Measurements from ENCODE around the gene CCDC68.

The CCDC68 gene

DNA sequence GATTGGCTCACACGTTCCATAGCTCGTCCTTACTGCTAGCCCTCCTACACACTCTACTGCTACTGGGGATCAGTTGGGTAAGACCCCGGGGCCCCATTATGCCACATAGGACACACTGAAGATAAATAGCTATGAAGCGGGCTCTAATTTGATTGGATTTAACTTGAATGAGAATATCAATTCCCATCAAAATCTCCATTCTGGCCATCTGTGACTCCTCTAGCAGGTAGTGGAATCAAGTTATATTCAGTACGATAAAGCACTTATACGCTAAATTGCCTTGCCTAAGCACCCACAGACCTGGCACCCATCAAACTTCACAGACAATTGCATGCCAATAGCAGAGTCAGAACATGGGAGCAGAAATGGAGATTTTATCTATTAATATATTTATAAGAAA is 39.8 kb downstream of the CCDC68 start:
- no peak overlapping the region for H3K27ac ChIP-seq
- TF ChIP-seq, protein P1, sequence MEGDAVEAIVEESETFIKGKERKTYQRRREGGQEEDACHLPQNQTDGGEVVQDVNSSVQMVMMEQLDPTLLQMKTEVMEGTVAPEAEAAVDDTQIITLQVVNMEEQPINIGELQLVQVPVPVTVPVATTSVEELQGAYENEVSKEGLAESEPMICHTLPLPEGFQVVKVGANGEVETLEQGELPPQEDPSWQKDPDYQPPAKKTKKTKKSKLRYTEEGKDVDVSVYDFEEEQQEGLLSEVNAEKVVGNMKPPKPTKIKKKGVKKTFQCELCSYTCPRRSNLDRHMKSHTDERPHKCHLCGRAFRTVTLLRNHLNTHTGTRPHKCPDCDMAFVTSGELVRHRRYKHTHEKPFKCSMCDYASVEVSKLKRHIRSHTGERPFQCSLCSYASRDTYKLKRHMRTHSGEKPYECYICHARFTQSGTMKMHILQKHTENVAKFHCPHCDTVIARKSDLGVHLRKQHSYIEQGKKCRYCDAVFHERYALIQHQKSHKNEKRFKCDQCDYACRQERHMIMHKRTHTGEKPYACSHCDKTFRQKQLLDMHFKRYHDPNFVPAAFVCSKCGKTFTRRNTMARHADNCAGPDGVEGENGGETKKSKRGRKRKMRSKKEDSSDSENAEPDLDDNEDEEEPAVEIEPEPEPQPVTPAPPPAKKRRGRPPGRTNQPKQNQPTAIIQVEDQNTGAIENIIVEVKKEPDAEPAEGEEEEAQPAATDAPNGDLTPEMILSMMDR (conservative IDR thresholded peaks at IDR 0.05): no peak

DNA sequence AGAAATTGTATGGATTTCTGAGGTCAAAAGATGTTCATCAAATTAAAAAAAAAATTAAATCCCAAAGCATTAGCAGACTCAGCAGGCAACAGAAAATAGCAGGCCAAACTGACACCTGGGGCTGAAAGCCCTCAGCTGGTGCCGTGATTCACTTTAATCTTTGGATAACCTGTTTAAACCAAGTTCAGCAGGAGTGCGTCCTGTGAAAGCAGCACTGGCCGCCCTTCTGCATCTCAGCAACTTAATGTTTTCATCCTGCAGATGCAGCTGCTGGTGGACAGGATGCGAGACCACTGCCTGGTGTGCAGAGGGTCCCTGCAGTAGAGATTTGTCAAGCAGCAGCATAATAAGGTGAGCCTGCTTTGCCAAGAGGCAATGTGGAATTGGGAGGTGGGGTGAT is 41.2 kb downstream of the CCDC68 start:
- TF ChIP-seq, protein P1 (conservative IDR thresholded peaks at IDR 0.05): no peak
- H3K27ac ChIP-seq: no peak overlapping the region

DNA sequence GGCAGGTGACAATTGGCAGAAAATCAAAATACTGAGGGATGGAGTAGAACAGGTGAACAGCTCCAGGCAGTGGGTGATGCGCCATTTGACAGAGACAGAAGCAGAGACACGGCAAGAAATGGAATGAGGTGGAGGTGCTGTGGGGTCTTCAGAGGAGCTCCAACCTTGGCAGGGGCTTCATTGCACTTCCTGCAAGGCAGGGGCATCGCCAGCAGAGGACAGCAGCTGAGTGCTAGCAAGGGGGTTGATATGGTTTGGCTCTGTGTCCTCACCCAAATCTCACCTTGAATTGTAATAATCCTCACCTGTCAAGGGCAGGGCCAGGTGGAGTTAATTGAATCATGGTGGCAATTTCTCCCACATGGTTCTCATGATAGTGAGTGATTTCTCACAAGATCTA is 42.8 kb downstream of the CCDC68 start:
- H3K27ac ChIP-seq: no peak overlapping the region
- TF ChIP-seq, protein P1 (conservative IDR thresholded peaks at IDR 0.05): no peak

DNA sequence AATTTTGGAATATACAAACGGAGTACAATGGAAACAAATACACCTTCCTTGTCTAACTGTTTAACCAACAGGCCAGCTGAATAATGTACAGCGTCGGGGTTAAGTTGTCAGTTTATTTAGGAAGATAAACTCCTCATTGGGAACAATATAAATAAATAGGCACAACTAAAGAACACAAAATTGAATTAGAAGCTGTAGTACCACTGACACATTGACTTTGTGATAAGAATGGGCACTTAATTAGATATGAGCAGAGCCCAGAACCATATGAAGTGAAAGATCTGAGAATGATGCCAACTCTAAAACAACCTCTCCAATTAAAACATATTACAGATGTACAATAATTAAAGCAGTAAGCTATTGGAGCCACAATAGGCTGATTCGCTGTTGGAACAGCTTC is 44.4 kb downstream of the CCDC68 start:
- H3K27ac ChIP-seq: no peak overlapping the region
- TF ChIP-seq, protein P1 (conservative IDR thresholded peaks at IDR 0.05): no peak

DNA sequence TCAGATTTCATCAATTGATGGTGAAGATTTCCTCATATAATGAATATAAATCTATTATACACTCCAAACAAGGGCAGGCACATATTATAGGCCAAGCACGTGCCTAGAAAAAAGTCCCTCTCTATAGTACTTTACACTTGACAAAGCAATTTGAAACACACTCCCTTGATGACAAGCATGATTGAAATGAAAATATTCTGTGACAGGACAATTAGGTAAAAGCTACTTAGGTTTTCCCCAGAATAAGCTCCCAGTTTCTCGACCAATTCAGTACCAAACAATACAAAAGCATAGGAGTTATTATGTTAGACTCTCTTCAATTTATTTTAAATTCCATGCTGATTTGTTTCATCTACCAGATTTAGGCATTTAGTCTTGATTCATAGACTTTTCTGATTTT is 47.7 kb downstream of the CCDC68 start:
- no peak overlapping the region for H3K27ac ChIP-seq
- TF ChIP-seq, protein P1 (conservative IDR thresholded peaks at IDR 0.05): no peak

DNA sequence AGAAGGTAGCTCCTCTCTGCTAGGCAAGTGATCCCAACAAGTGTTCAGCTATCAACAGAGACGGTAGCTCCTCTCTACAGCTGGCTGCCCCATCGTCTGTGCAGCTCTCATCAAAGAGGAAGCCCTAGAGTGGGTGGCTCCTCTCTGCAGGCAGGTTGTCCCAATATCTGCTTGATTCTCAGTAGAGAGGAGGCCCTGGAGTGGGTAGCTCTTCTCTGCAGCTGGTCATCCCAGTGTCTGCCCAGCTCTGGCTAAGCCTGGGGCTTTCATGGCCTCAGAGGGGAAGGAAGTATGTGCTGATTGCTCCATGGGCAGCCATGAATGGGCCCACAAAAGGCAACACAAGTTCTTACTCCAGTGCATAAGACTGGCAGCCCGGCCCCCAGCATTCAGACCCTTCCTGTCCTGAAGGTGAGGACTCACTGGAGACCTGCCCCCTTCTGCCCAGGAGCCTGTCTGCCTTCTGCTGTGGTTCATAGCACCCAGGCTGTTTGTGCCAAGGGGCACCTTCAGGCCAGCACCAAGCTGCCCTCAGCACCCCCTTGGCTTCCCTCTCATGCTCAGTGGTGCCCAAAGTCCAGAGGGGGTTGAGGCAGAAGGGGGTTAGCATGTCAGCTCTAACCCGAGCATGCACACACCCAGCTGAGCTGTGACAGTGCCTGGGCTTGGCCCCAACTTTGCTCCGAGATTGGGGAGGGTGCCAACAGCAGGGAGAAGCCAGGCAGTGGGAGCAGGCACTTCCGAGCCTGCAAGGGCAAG is 48.9 kb downstream of the CCDC68 start:
- no peak overlapping the region for H3K27ac ChIP-seq
- TF ChIP-seq, protein P1 (conservative IDR thresholded peaks at IDR 0.05): no peak

DNA sequence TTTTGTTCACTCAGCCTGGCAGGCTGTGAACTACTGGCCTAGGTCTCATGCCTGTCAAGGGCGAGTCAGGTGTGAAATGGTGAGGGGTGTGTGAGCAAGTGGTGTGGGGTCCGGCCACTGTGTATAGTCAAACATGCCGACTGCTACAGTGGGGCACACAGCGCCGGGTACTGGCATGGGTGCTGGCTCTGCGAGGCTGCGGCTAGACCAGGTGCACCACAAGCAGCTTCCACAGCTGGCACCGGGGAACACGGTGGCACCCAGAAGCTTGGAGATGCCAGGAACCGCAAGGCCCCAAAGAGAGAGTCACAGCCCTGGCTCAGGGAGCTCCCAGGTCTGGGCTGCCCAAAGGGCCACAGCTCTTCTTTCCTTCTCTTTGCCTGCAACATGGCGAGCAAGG is 49.7 kb downstream of the CCDC68 start:
- no peak overlapping the region for H3K27ac ChIP-seq
- TF ChIP-seq, protein P1 (conservative IDR thresholded peaks at IDR 0.05): no peak

All from VCaP (cell line).